SK-N-SH (cell line): ENCODE measurements around the gene MYO18A.

ENCODE experiments used
- CHD2 ChIP-seq: fragments of 150-350 bp; IDR thresholded peaks from 2 replicates; pipeline ENCODE4 v1.6.1; 2018; ENCODE audit warnings: low read length; ENCODE audit not compliant: partially characterized antibody
- CTCF ChIP-seq: fragments of 200-600 bp; sonication (generic); IDR thresholded peaks from 2 replicates; pipeline ENCODE4 v1.6.1; 2017; ENCODE audit warnings: antibody characterized with exemption, mild to moderate bottlenecking, moderate library complexity
- ELF1 ChIP-seq: IDR thresholded peaks from 2 replicates; pipeline ENCODE4 v1.4.0; 2012
- EZH2phosphoT487 ChIP-seq: fragments of 200-600 bp; sonication (generic); IDR thresholded peaks from 2 replicates; pipeline ENCODE4 v1.6.1; 2017; ENCODE audit warnings: low read depth, mixed run types, mild to moderate bottlenecking, antibody characterized with exemption, moderate library complexity, borderline replicate concordance
- FOSL2 ChIP-seq: IDR thresholded peaks from 2 replicates; pipeline ENCODE4 v1.4.0; 2012; ENCODE audit warnings: low read depth, mild to moderate bottlenecking, moderate library complexity, borderline replicate concordance
- GABPA ChIP-seq: IDR thresholded peaks from 2 replicates; pipeline ENCODE4 v1.4.0; 2012; ENCODE audit warnings: low read depth, mild to moderate bottlenecking
- MAX ChIP-seq: IDR thresholded peaks from 2 replicates; pipeline ENCODE4 v1.4.0; 2012; ENCODE audit warnings: low read depth
- POLR2AphosphoS5 ChIP-seq: IDR thresholded peaks from 2 replicates; pipeline ENCODE4 v1.6.1; 2012; ENCODE audit warnings: low read depth, low read length
- RAD21 ChIP-seq: IDR thresholded peaks from 2 replicates; pipeline ENCODE4 v1.6.1; 2012; ENCODE audit warnings: mild to moderate bottlenecking, low read length
- RCOR1 ChIP-seq: fragments of 150-350 bp; IDR thresholded peaks from 2 replicates; pipeline ENCODE4 v1.6.1; 2017; ENCODE audit warnings: antibody characterized with exemption, low read length
- REST ChIP-seq: IDR thresholded peaks from 2 replicates; pipeline ENCODE4 v1.6.1; 2012; ENCODE audit warnings: mild to moderate bottlenecking, low read depth, low read length, moderate library complexity
- USF1 ChIP-seq: IDR thresholded peaks from 2 replicates; pipeline ENCODE4 v1.4.0; 2012; ENCODE audit warnings: low read depth, borderline replicate concordance
- USF2 ChIP-seq: fragments of 150-350 bp; IDR thresholded peaks from 2 replicates; pipeline ENCODE4 v1.6.1; 2017; ENCODE audit warnings: antibody characterized with exemption, low read length, low read depth, borderline replicate concordance

- peak; percentile 81 for TF ChIP-seq CTCF
- TF ChIP-seq USF2: no peak
- peak; percentile 76; the same call in 1 of the 2 replicates for TF ChIP-seq POLR2AphosphoS5
- TF ChIP-seq REST: no peak
- no peak for TF ChIP-seq GABPA
- TF ChIP-seq RAD21: peak; percentile 91
- peak; percentile 64 for TF ChIP-seq CHD2
- TF ChIP-seq EZH2phosphoT487: no peak
- TF ChIP-seq RCOR1: peak; percentile 39
- TF ChIP-seq USF1: no peak
- peak; percentile 46 for TF ChIP-seq ELF1
- peak; percentile 25; the same call in 1 of the 2 replicates for TF ChIP-seq MAX
- TF ChIP-seq FOSL2: no peak
These were observed 31.3 kb downstream of the MYO18A start for GRCh38 chr17:29148790-29149430.
